Fibroblast of skin of abdomen (primary cell): ENCODE data around the gene GPR108.

Experiments used
- DNase-seq: peaks from one replicate; pipeline ENCODE4 v3.0.0-alpha.2; 2013

The GPR108 gene

GRCh38 chr19:6705931-6706632 lies 31.3 kb downstream of the GPR108 start:
- DNase-seq = no peak

DNA sequence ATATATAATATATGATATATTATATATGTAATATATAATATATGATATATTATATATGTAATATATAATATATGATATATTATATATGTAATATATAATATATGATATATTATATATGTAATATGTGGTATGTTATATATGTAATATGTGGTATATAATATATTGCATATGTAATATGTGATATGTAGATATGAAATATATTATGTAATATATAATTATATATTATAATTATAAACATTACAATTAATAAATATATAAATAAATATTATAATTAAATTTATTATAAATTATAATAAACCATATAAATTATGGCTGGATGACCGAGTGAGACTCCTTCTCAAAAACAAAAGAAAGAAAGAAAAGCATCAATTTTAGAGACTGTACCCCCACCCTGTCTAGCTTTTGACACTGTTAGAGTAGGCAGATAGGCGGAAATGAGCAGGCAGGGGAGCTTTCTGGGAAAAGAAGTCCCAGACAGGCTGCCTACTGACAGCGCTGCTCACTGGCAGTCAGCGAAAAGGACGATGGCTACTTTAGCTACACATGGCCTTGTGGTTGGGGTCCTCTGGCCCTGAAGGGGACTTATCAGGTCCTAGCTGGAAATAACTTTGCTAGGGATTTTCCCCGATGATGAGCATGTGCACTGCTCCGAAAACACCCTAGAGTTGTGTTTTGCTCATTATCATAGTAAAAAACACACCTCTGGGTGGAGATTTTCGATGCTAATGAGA lies 36.6 kb downstream of the GPR108 start:
- no peak for DNase-seq

DNA sequence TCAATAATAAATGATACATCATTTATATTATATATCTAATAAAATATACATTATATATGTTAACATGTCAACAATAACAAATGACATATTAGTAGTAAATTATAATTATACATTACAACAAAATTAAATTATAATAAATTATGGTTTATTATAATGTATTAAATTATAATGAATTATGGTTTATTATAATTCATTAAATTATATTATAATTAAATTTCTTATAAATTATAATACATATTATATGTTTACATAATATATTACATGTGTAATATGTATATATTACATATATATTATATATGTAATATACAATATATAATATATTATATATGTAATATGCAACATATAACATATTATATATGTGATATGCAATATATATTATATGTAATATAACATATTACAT lies 37.4 kb downstream of the GPR108 start:
- no peak for DNase-seq

DNA sequence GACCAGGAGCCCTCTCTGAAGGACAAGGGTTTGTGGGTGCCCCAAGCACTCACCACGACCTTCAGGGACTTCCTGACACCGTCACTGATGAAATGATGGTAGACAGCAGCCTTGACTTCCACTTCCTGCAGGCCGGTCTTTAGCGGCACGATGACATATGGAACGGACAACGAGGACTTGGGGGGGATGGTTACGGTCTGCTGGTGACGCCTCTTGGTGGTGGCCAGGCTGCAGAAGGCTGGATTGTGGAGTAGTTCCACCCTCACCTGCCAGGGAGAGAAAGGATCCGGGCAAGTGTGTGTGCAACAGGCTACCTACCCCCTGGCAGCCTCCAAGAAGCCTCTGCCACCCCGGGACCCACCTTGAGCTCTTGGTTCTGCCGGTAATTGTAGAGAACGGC lies 40.1 kb downstream of the GPR108 start:
- no peak for DNase-seq

DNA sequence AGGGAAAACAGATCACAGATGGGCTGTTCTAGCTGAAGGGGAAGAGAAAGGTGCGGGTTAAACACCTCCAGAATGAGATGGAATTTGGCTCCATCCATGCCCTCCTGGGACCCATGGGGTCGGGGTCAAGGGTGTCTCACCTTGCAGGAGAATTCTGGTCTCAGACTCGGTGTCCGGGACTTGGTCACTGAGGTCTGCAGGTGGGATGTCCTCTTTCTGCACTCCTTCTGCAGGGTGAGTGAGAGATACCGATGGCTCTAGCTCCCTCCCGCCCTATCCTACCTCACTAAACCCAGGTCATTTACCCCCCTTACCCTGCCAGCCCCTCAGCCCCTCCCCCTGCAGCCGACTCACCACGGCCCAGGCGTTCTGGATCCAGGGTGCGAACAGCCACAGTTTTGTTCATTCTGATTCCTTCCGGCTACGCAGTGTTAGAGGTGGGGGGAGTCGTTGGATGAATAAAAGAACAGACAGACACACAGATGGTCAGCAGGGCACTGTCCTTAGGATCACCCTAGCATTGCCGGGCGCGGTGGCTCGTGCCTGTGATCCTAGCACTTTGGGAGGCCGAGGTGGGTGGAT lies 41.0 kb downstream of the GPR108 start:
- no peak for DNase-seq

DNA sequence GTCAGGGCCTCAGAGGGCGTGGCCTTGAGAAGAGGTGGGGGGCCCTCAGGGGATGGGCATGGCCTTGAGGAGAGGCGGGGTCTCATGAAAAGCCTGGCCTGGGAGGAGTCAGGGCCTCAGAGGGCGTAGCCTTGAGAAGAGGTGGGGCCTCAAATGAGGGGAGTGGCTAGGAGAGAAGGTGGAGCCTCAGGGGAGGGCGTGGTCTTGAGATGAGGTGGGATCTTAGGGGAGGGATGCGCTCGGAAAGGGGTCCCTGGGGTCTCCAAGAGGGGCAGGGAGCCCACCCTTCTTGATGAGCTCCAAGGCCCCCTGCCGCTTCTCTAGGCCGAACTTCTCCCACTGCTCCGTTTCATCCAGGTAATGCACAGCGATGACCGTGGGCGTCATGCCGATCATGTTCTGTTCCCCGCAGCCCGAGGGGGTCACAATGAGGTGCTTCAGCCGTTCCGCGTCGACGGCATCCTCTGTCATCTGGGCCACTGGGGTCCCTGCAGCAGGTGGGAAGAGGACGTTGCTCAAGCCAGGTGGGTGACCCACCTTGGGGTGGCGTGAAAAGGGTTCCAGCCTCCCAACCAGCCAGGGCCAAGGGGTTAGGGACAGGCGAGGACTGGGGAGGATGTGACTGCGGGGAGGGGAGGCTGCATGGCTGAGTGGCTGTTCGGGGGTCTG lies 43.1 kb downstream of the GPR108 start:
- DNase-seq = no peak

GRCh38 chr19:6693681-6694080 lies 43.7 kb downstream of the GPR108 start:
- DNase-seq = no peak

- no peak for DNase-seq
These were observed 44.3 kb downstream of the GPR108 start for GRCh38 chr19:6693056-6693471.

DNA sequence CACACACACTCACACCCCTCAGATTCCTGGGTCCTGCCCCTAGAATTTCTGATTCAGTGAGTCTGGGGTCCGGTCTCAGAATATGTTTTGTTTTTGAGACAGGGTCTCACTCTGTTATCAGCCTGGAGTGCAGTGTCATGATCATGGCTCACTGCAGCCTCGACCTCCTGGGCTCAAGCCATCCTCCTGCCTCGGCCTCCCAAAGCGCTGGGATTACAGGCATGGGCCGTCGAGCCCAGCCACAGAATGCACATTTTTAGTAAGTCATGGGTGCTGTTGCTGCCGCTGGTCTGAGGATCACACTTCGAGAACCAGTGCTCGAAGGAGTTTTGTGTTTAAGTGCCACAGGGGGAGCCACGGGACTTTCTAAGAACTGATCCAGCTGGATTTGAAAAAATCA lies 45.4 kb downstream of the GPR108 start:
- DNase-seq = no peak

- no peak for DNase-seq
These were observed 46.0 kb downstream of the GPR108 start for GRCh38 chr19:6691342-6691741.

GRCh38 chr19:6690160-6690885 lies 47.1 kb downstream of the GPR108 start:
- no peak for DNase-seq

DNA sequence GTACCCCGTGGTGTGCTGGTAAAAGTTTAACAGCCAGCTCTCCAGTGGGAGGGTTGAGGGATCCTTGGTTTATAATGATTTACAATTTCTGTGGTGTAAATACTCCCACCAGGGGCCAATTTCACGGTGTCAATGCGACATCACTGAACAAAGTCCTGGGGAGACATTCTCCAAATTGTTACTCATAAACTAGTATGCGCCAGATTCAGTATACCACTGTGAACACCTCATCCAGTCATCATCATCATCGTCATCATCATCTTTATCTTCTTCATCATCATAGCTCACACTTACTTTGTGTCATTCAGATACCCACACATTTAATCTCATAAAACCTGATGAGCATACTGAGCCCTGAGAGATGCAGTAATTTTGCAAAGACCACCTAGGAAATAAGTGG lies 50.3 kb downstream of the GPR108 start:
- no peak for DNase-seq

DNA sequence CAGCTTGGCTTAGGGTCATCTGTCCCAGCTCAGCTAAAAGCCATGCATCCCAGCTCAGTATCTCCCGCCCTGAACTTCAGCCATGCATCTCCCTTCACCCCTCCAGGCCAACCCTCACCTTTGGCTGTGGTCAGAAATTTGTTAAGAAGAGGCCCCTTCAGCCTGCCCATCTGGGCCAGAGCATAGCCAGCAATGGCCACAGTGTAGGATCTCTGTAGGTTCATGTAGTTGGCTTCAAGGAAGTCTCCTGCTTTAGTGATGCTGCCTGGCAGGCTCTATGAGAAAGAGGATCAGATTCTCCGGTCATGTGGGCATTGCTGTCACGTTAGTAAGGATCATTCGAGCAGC lies 50.8 kb downstream of the GPR108 start:
- no peak for DNase-seq

DNA sequence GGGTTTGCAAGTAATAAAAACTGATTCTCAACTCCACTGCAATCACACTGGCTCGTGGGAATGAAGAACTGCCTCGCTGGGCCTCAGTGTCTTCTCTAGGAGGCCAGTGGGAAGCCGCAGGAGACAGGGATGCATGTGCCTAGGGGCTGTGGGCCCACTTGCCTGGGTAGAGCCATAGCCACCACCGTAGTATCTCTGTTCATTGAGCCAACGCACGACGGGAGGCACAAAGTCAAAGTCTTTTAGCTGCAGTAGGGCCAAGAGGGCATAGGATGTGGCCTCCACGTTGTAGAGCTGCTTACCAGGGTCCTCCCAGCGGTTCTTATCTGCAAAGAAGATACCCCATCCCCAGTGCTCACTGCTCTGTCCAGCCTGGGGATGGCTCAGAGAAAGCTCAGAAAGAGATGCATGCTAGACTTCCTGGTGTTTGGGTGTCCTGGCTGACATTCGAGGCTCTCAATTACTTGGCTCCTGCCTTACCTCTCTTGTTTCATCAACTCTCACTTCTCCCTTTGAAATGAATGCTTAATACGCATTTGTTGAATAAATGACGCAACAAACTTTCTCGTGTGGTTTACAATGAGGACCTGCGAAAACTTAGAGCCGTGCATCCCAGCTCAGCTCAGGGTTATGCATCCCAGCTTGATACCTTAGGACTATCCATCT lies 51.3 kb downstream of the GPR108 start:
- DNase-seq = no peak

- no peak for DNase-seq
These were observed 51.9 kb downstream of the GPR108 start for GRCh38 chr19:6685482-6685881.

- no peak for DNase-seq
These were observed 53.4 kb downstream of the GPR108 start for GRCh38 chr19:6683971-6684370.

- no peak for DNase-seq
These were observed 54.7 kb downstream of the GPR108 start for GRCh38 chr19:6682607-6683128.

DNA sequence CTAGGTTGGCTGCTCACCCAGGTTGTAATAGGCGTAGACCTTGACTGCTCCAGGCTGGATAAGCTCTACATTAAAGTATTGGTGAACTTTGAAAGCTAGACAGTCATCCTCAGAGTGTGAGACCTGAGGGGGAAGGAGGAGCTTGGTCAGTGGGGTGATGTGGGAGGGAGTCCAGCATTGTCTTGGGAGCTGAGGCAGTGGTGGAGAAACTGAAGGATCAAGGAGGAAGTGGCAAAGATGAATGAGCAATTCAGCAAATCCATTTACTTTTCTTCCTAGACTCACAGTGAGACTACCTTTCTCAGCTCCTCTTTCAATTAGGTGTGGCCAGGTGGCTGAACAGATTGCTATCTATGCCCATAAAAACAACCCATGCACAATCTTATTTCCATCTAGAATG lies 57.2 kb downstream of the GPR108 start:
- DNase-seq = no peak
